Measurements from ENCODE around the gene LAMA3. TPM values are rescaled to one million over a fixed set of nuclear protein-coding genes. Genes with fewer than 3 reads are reported as not detected.

LAMA3 gene
- total RNA-seq, 1 donor from 2014 or later: 4.1 TPM

DNA sequence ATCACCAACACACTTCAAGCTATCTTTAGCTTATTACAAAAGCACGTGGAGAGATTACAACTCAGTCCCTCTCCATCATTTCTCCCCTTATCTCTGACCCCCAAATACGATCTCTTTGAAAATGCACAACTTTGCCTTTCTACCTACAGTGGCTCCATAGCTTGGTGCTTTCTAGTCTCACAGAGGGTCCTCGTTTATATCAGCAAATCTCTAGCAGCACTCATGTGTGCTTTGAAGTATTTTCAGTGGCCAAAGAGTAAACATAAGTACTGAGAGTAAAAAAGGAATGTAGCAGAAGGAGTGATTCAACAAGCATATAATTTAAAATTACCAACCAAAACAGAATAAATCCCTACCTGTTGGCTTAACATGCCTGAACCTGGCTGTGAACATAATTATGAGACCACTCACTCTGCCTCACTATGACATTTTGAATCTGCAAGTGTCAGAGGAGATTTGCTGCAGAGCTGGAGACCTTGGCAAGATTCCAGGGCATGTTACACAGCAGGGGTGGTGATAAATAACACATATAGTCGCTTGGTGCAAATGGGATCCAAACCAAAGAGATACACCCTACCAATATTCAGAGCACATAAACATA lies 54.6 kb downstream of the LAMA3 start:
- ATAC-seq: no peak
- DNase-seq (ENCODE audit: missing footprints): no peak
- intact Hi-C loops (cut with DNase I): no loop called here

DNA sequence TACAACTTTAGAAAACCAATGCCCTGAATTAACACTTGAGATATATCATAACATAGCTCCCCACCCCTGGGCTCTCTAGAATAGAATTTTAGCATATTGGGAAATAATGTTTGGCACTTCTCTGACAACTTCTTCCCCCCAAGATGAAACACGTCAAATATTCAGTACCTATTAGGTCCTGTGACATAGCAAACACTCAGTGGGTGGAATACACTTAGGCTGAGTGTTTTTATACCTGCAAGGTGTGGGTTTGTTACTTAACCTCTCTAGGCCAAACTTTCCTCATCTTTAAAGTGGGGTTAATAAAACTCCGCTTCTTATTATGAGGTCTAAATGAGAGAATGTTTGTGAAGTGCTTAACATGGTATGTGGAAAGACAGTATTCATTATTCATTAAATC lies 56.1 kb downstream of the LAMA3 start:
- DNase-seq (ENCODE audit: missing footprints) (no peak), ATAC-seq (no peak)
- intact Hi-C loops (cut with DNase I): no loop called here

DNA sequence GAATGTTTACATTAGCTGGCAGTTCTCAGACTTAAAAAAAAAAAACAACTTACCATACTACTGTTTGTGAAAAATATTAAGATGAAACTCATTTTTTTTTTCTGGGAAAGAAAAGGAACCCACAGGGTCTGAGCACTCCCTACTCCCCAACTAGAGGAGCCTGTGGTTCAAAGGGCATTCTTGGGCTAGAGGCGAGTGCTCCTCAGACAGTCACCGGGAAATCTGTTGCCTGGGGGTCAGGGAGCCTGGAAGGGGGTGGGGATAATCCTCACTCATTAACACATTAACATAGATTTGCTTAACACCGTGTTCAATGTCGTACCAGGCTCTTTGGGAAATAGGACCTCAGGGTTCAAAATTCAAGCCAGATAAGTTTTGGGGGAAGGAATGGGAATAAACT lies 57.6 kb downstream of the LAMA3 start:
- no peak for DNase-seq (ENCODE audit: missing footprints)
- no peak for ATAC-seq
- intact Hi-C loops (cut with DNase I): no loop called here

DNA sequence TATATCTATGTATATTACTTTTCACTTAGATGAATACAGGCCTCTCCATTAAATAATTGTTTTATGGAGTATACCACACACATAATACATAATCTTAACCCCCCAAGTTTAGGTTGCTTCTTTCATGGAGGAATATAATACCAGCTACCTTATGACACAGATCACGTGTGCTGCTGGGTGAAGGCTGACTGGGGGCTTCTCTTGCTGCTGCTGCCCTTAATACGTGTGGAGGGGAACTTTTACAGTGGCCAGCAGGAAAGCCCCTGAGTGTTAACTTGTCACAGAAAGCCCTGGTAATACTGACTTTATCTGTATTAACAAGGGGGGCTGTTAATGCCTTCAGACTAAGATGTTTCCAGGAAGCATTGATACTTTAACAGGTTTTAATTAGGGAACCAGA lies 63.1 kb downstream of the LAMA3 start:
- intact Hi-C loops (cut with DNase I): no loop called here
- no peak for ATAC-seq
- DNase-seq (ENCODE audit: missing footprints): no peak

DNA sequence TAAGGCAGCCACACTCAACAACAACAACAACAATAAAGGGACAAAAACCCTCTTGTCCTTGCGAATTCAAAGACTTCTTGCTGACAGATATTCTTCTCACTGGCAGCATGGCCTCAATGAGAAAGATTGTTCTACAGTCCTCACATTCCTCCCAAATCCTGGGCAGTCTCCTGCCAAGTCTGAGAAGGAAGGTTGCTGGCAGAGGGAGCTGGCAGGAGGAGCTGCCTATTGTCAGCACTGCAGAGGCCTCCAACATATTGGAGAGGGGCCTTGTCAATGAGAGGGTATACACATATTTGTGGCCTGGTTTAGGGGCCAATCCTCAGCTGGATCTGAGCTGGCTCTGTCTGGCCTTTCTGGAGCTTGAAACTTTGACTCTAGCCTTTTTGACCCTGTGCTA lies 63.5 kb downstream of the LAMA3 start:
- intact Hi-C loops (cut with DNase I): no loop called here
- DNase-seq (ENCODE audit: missing footprints) (no peak), ATAC-seq (peak; percentile 78)

DNA sequence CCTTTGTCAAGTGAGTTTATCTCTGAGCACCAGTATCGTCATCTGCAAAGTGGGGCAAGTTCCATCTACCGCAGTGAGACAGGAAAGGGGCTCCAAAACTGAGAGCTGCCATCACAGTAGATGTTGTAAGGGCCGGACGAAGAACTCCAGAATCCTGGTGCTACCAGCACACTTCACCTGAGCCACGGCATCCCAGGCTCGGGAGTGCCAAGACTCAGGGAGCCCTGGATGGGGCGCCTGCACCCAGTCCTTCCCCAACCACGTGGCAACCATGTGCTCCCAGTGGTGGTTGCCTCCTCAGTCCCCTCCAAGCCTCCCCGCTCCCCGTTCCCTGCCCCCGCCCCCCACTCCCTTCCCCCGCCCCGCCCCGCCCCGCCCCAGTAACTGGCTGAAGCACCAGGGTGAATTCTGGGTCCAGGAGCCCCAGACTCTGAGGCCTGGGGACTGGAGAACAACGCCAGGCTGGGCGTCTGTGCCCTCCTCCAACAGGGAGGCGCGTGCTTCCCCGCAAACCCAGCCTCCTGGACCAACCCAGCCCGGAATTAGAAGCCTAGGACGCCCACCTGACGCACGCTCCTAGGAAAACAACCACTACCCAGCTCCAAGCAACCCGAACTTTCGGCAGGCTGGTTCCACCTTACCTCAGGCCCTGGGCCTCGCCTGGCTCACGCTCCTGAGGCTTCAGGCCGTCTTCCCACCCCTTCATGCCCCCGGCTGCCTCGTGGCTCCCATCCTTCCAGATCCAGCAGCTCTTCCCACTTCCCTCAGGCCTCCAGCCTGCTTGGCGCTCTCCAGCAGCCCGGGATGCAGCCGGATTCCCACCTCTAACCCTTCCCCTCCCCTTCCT lies 67.6 kb downstream of the LAMA3 start:
- intact Hi-C loops (cut with DNase I): no loop called here
- ATAC-seq (no peak), DNase-seq (ENCODE audit: missing footprints) (no peak)

DNA sequence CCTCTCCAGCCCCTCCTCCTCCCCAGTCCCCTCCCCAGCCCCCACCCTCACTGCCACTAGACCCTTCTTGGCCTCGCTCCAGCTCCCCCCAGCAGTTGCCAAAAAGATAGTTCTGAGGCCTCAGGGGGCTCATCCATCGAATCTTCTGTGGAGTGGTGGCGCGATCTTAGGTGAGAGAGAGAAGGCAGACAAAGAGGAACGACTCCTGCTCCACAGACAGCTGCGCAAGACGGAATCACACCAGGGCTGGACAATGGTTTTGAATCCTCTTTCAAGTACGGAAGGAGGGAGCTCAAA lies 68.1 kb downstream of the LAMA3 start:
- ATAC-seq: no peak
- intact Hi-C loops (cut with DNase I): no loop called here
- no peak for DNase-seq (ENCODE audit: missing footprints)

DNA sequence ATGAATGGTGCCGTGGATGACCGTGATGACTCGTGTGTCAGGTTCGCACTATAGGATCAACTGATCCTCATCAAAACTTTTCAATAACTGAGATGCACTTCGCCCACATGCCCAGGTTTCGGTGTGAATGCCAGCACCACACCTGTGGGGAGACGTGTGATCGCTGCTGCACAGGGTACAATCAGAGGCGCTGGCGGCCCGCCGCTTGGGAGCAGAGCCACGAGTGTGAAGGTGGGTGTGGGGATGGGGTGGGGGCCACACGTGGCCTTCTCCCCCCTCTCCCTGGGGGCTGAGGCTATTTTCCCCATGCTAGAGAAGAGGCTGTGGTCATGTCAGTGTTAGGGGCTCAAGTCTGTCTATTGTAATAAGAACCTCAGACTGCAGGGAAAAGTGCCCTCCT lies 69.0 kb downstream of the LAMA3 start:
- DNase-seq (ENCODE audit: missing footprints) (no peak), ATAC-seq (no peak)
- intact Hi-C loops (cut with DNase I): no loop called here

DNA sequence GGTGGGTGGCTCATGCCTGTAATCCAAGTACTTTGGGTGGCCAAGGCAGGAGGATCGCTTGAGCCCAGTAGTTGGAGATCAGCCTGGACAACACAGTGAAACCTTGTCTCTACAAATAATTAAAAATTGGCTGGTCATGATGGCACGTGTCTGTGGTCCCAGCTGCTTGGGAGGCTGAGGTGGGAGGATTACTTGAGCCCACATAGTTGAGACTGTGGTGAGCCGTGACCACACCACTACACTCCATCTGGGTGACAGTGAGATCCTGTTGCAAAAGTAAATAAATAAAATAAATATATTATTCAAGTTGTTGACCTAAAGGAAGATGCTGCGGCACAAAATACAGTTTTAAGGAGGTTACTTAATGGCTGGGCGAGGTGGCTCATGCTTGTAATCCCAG lies 72.7 kb downstream of the LAMA3 start:
- DNase-seq (ENCODE audit: missing footprints) (no peak), ATAC-seq (no peak)
- intact Hi-C loops (cut with DNase I): no loop called here

DNA sequence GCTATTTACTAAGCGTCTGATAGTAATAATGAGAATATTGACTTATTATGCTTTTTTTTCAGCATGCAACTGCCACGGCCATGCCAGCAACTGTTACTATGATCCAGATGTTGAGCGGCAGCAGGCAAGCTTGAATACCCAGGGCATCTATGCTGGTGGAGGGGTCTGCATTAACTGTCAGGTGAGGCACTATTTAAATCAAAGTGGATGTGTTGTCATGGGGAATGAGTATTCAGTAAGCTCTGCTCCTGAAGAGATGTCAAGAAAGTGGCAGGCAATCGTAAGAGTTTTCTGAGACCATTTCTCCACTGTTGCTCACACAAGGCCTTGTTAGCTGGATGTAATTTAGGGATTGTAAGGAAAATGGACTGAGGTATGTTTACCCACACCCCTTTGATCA lies 74.1 kb downstream of the LAMA3 start:
- ATAC-seq (no peak), DNase-seq (ENCODE audit: missing footprints) (no peak)
- intact Hi-C loops (cut with DNase I): no loop called here

DNA sequence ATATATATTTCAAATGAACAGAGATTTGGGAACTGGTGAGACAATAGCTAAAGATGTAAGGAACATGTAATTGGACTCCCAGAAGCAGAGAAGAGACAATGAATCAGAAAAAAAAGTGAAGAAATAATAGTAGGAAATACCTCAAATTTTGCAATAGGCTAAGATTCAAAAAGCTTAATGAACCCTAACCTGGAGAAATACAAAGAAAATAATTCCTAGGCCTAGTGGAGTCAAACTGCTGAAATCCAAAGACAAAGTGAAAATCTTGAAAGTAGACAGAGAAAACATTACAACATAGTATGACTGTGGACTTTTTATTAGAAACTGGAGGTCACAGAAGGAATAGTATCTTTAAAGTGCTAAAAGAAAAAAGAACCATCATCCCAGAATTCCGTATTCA lies 76.7 kb downstream of the LAMA3 start:
- ATAC-seq: no peak
- intact Hi-C loops (cut with DNase I): no loop called here

DNA sequence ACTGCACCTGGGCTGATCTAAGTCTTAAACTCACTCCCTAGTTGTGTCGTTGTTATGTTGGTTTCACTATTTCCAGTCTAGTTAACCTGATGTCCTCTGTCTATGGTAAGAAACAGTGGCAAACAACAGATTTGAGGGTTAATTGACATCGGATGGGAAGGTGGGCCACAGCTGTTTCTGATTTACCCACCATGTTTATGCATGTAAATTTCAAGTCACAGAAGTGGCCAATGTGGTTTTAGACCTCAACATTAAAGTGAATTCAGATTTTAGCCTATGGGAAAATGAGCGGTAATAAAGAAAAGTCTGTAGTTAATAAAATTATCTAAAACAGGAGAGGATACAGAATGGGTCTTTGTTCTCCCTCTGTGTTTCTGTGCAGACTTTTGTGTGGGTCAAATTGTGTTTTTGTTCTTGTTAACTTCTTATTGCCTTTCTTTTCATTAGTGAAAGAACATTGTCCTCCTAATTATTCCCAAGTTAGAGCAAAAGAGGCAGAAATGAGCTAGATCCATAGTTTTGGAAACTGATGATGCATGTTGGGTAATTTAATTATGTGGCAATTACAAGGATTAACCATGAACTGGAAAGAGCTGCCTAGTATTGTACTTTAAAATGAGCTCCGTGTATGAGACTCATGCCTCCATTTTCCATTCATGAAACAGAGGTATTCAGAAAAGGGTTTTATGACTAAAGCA lies 83.2 kb downstream of the LAMA3 start:
- no peak for DNase-seq (ENCODE audit: missing footprints)
- ATAC-seq: no peak
- intact Hi-C loops (cut with DNase I): no loop called here

More for the DNA sequence above, 76.7 kb downstream of the LAMA3 start:
- DNase-seq (ENCODE audit: missing footprints): no peak

DNA sequence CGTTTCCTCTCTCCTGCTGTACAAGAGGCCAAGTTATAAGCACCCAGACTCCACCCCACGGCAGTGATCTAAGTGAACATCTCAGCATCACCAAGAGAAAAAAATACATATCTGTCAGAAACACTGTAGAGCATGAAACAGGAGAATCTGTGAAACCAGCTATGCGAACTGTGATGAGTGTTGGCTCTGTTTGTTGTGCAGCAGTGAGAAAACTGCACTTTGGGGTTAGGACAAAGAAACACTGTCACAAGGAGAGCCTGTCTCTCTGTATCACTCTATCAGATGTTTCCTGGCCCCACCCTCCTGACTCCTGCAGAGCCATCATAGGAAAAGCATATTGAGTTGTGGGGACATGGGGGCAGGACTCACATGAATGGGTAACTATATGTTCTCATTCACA lies 87.1 kb downstream of the LAMA3 start:
- intact Hi-C loops (cut with DNase I): no loop called here
- ATAC-seq (no peak), DNase-seq (ENCODE audit: missing footprints) (no peak)

DNA sequence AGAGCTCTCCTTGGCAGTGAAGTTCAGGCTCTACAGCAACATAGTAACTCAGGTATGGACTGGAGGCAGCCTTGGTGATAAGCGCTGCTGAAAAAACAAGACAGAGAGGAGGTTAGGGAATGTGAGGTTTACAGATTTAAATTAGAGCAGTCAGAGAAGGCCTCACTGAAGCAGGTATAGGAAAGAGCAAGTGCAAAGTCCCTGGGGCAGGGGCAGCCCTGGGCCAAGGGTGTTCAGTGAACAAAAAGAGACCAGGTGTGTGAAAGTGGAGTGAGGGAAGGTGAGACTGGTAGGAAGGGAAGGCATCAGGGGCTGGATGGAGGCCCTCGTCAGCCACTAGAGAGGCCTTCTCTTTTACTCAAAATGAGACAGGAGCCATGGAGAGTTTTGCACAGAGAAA lies 89.6 kb downstream of the LAMA3 start:
- ATAC-seq: no peak
- intact Hi-C loops (cut with DNase I): no loop called here
- no peak for DNase-seq (ENCODE audit: missing footprints)

DNA sequence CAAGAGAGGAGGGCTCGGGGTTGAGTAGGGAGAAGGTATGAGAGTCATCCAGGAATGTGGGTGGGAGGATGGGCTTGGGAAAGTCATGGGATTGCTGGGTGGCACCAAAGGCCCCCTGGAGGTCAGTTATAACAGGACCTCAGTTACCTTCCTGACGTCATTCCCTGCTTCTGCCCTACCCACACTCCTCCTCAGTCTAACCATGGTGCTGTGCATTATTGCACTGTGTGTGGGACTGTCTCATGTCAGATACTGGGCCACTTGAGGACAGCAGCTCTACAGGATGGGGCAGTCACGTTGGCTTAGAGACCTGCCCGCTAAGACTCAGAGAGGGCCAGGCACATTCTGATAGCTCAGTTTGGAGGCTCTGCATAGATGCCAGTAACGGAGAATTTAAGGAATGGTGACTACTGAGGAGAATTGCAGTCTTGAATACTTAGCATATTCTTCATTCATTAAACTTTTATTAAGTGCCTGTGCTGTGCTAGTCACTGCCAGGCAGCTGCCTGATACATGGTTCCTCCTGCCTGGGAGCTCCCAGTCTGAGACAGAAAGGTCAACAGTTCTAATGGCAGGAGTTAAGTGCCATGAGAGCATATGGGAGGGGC lies 90.5 kb downstream of the LAMA3 start:
- DNase-seq (ENCODE audit: missing footprints) (no peak), ATAC-seq (peak; percentile 45)
- intact Hi-C loops (cut with DNase I): no loop called here

DNA sequence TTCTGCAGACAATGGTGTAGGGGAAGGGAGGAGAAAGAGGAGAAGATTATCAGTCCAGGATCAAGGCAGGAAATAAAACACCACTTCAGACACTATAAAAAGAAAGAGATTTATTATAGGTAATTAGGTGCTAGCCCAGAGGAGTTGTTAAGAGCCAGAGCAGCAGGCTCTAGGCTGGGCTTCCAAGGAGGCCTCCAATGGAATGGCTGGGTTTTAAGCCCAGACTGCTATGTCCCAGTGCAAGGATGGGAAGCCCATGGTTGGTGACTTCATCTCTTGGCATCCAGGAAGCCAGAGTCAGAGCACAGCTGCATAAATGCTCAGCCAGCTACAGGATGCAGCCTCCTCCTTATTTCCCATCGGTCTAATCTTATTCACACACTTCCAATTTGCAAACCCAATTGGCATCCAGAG lies 95.6 kb downstream of the LAMA3 start:
- intact Hi-C loops (cut with DNase I): no loop called here
- DNase-seq (ENCODE audit: missing footprints): no peak

DNA sequence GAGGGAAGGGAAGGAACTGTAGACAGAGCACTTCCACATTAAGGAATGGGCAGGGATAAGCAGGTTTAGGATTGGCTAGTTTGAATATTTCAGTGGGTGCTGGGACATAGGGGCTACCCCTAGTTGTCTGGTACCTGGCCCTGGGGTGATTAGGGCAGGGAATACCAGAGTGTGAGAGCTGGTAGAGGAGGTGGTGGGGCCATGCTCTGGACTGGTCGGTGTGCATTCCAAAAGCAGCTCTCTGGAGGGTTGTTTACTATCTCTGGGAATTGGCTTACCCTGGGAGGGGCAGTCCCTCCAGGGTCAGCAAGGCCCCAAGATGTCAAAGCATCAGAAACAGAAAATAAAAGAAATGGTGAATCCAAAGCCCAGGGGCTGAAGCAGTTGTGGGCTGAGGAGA lies 103.8 kb downstream of the LAMA3 start:
- intact Hi-C loops (cut with DNase I): no loop called here
- no peak for DNase-seq (ENCODE audit: missing footprints)
- no peak for ATAC-seq

More for the DNA sequence above, 95.6 kb downstream of the LAMA3 start:
- ATAC-seq: no peak

DNA sequence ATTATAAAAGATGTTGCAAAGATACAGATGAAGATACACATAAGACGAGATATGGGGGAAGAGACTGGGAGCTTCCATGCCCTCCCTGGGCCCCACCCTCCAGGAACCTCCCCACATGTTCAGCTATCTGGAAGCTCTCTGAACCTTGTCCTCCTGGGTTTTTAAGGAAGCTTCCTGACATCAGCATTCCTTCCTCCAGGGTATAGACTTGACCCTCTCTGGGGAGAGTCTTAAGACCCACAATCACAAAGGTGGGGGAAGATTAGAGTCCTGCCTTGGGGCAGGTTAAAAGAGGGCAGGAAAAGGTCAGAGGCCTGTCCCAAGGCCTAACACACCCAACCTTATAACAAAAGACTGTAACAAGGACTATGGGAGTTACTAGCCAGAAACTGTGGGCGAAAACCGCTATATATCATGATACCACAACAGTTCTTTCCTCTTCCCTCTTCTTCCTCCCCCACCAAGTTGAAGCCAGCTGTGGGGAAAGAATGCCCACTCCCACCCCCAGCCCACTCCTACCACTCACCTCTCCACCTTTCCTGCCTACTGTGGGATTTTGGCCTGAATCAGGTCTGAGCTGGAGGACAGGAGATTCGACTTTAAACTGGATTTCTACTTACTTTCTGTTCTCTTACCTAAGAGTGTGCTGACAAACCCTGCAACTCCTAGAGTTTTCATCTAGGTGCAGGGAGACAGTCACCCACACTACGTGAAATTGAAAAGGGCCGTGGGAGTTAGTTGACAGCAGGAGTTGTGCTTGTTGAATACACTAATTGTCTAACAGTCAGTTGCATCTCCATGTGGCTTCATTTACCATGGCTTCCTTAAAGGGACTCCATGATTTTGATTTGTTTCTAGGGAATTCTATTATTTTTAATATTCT lies 105.0 kb downstream of the LAMA3 start:
- ATAC-seq (no peak), DNase-seq (ENCODE audit: missing footprints) (no peak)

DNA sequence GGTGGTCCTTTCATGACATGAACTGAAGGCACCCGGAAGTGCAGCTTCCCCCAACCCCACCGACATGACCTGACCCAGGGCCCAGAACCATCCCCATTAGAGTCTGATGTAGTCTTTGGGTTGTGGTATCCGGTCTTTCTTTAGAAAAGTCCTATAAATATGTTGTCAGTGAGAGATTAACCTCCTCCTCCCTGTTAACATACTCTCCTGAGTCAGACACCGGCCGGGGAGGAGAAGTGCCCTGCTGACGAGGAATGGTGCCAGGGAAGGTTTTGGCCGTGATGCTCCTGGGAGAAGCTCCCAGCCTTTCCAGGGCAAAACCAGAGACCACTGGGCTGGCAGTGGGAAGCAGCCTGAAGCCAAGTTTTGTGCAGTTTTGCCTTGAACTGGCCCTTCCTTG lies 109.0 kb downstream of the LAMA3 start:
- intact Hi-C loops (cut with DNase I): no loop called here
- no peak for DNase-seq (ENCODE audit: missing footprints)
- ATAC-seq: no peak

More for the DNA sequence above, 105.0 kb downstream of the LAMA3 start:
- intact Hi-C loops (cut with DNase I): no loop called here
